Nephron progenitor cell (in vitro differentiated cells): Measurements from ENCODE around the gene CACNB4.

Experiments used
- DNase-seq: peaks from one replicate; pipeline ENCODE4 v3.0.0; 2021
- H3K27ac Mint-ChIP-seq: 2 replicates; pipeline ENCODE4 v1.8.0; 2021; ENCODE audit warnings: mild to moderate bottlenecking, moderate library complexity, mixed read lengths
- H3K27me3 Mint-ChIP-seq: 2 replicates; pipeline ENCODE4 v1.8.0; 2021; ENCODE audit warnings: mild to moderate bottlenecking, low read depth, mixed read lengths; ENCODE audit not compliant: poor library complexity
- H3K36me3 Mint-ChIP-seq: 2 replicates; pipeline ENCODE4 v1.8.0; 2021; ENCODE audit warnings: low read depth, mixed read lengths
- H3K4me1 Mint-ChIP-seq: 2 replicates; pipeline ENCODE4 v1.8.0; 2021; ENCODE audit warnings: mixed read lengths
- H3K4me3 Mint-ChIP-seq: 2 replicates; pipeline ENCODE4 v1.8.0; 2021; ENCODE audit warnings: mild to moderate bottlenecking, moderate library complexity, mixed read lengths
- H3K9me3 Mint-ChIP-seq: 2 replicates; pipeline ENCODE4 v1.8.0; 2021; ENCODE audit warnings: mild to moderate bottlenecking, moderate library complexity, mixed read lengths
- CTCF ChIP-seq: fragments of 200-600 bp; sonication (generic); IDR thresholded peaks from 2 replicates; pipeline ENCODE4 v1.5.0; 2021; ENCODE audit warnings: antibody characterized with exemption

The CACNB4 gene

GRCh38 chr2:151793123-151793522, 305.7 kb downstream of the CACNB4 start:
- Mint-ChIP-seq H3K27me3 (no peaks in the 10 kb centered on the region), H3K9me3 (no peaks in the 10 kb centered on the region), H3K4me1 (no peaks in the 10 kb centered on the region), H3K27ac (no peak overlapping the region), H3K4me3 (no peak overlapping the region), H3K36me3 (peaks cover 52% of the 10 kb centered on the region)
- no peak for TF ChIP-seq CTCF
- DNase-seq: no peak

- Mint-ChIP-seq H3K4me3 (no peak overlapping the region), H3K27ac (no peak overlapping the region), H3K9me3 (no peaks in the 10 kb centered on the region), H3K27me3 (no peaks in the 10 kb centered on the region), H3K4me1 (no peaks in the 10 kb centered on the region), H3K36me3 (peaks cover 55% of the 10 kb centered on the region)
- TF ChIP-seq CTCF: peak; percentile 12
- no peak for DNase-seq
These were observed 306.3 kb downstream of the CACNB4 start for GRCh38 chr2:151792589-151792988.

- Mint-ChIP-seq H3K9me3 (no peaks in the 10 kb centered on the region), H3K27me3 (no peaks in the 10 kb centered on the region), H3K4me3 (no peak overlapping the region), H3K36me3 (peaks cover 50% of the 10 kb centered on the region), H3K4me1 (no peaks in the 10 kb centered on the region), H3K27ac (no peak overlapping the region)
- TF ChIP-seq CTCF: no peak
- DNase-seq: no peak
These were observed 307.3 kb downstream of the CACNB4 start for GRCh38 chr2:151791545-151791944.

- no peaks in the 10 kb centered on the region for H3K9me3 Mint-ChIP-seq
- TF ChIP-seq CTCF: no peak
- no peaks in the 10 kb centered on the region for H3K27me3 Mint-ChIP-seq
- H3K4me1 Mint-ChIP-seq: no peaks in the 10 kb centered on the region
- no peak for DNase-seq
- peaks cover 43% of the 10 kb centered on the region for H3K36me3 Mint-ChIP-seq
- H3K4me3 Mint-ChIP-seq: no peak overlapping the region
- H3K27ac Mint-ChIP-seq: peak overlapping the region; percentile 11
These were observed 308.2 kb downstream of the CACNB4 start for GRCh38 chr2:151790689-151791088.

GRCh38 chr2:151789055-151789834, 309.6 kb downstream of the CACNB4 start:
- Mint-ChIP-seq H3K27me3 (no peaks in the 10 kb centered on the region), H3K36me3 (peaks cover 55% of the 10 kb centered on the region), H3K4me1 (no peaks in the 10 kb centered on the region), H3K9me3 (no peaks in the 10 kb centered on the region), H3K27ac (no peak overlapping the region), H3K4me3 (no peak overlapping the region)
- no peak for DNase-seq
- TF ChIP-seq CTCF: no peak

- DNase-seq: no peak
- H3K4me1 Mint-ChIP-seq: no peaks in the 10 kb centered on the region
- no peaks in the 10 kb centered on the region for H3K9me3 Mint-ChIP-seq
- no peak overlapping the region for H3K27ac Mint-ChIP-seq
- H3K36me3 Mint-ChIP-seq: peaks cover 54% of the 10 kb centered on the region
- TF ChIP-seq CTCF: no peak
- H3K4me3 Mint-ChIP-seq: no peak overlapping the region
- no peaks in the 10 kb centered on the region for H3K27me3 Mint-ChIP-seq
These were observed 312.4 kb downstream of the CACNB4 start for GRCh38 chr2:151786483-151786882.
